Karpas-422 (cell line): ENCODE data around the gene PPP2R1B. TPM values are rescaled to one million over a fixed set of nuclear protein-coding genes. Genes with fewer than 3 reads are reported as not detected.

Source experiments
- DNase-seq: peaks from one replicate; pipeline ENCODE4 v3.0.0-alpha.2; 2015
- H2AFZ ChIP-seq: fragments of 200-600 bp; sonication (generic); 2 replicates; pipeline ENCODE4 v1.6.1; 2014; ENCODE audit warnings: antibody characterized with exemption, low read length, mixed read lengths
- H3K27ac ChIP-seq: fragments of 200-600 bp; sonication (generic); 2 replicates; pipeline ENCODE4 v1.5.1; 2014; ENCODE audit warnings: mild to moderate bottlenecking, low read length, moderate library complexity
- H3K27me3 ChIP-seq: fragments of 200-600 bp; sonication (generic); 2 replicates; pipeline ENCODE4 v1.6.1; 2014; ENCODE audit warnings: low read length, mixed read lengths
- H3K36me3 ChIP-seq: fragments of 200-600 bp; sonication (generic); 2 replicates; pipeline ENCODE4 v1.6.1; 2014; ENCODE audit warnings: low read length, mixed read lengths; ENCODE audit not compliant: insufficient read depth
- H3K4me1 ChIP-seq: fragments of 200-600 bp; sonication (generic); 2 replicates; pipeline ENCODE4 v1.6.1; 2014; ENCODE audit warnings: mild to moderate bottlenecking, low read length, mixed read lengths
- H3K4me2 ChIP-seq: fragments of 200-600 bp; sonication (generic); 2 replicates; pipeline ENCODE4 v1.6.1; 2014; ENCODE audit warnings: low read length, low read depth, mild to moderate bottlenecking; ENCODE audit not compliant: poor library complexity, severe bottlenecking
- H3K4me3 ChIP-seq: fragments of 200-600 bp; sonication (generic); 2 replicates; pipeline ENCODE4 v1.5.1; 2014; ENCODE audit warnings: mild to moderate bottlenecking, antibody characterized with exemption, low read length, mixed read lengths
- H3K79me2 ChIP-seq: fragments of 200-600 bp; sonication (generic); 2 replicates; pipeline ENCODE4 v1.6.1; 2014; ENCODE audit warnings: mild to moderate bottlenecking, low read length, mixed read lengths
- H3K9ac ChIP-seq: fragments of 200-600 bp; sonication (generic); 2 replicates; pipeline ENCODE4 v1.6.0; 2014; ENCODE audit warnings: low read length
- H3K9me2 ChIP-seq: fragments of 200-600 bp; sonication (generic), shearing (Covaris generic); replicated peaks from 2 replicates; pipeline ENCODE4 v1.6.0; 2014; ENCODE audit warnings: mild to moderate bottlenecking, low read length, moderate library complexity; ENCODE audit not compliant: insufficient read depth
- H3K9me3 ChIP-seq: fragments of 300-700, 200-600 bp; sonication (generic); 2 replicates; pipeline ENCODE4 v1.6.1; 2014; ENCODE audit warnings: low read length, mixed read lengths
- H4K20me1 ChIP-seq: fragments of 200-600 bp; sonication (generic); 2 replicates; pipeline ENCODE4 v1.6.1; 2014; ENCODE audit warnings: mild to moderate bottlenecking, antibody characterized with exemption, low read length, low read depth; ENCODE audit not compliant: insufficient read depth
- total RNA-seq: library from RNA; depleted of rRNA; stranded (reverse); fragments of >200 nt; shearing (Covaris generic); gene quantifications from 2 replicates; pipeline ENCODE4 v1.2.3, GENCODE V29; 2014; ENCODE audit warnings: low replicate concordance

Gene PPP2R1B
- total RNA-seq, 1 experiment from 2014 or later, result 211 TPM

DNA sequence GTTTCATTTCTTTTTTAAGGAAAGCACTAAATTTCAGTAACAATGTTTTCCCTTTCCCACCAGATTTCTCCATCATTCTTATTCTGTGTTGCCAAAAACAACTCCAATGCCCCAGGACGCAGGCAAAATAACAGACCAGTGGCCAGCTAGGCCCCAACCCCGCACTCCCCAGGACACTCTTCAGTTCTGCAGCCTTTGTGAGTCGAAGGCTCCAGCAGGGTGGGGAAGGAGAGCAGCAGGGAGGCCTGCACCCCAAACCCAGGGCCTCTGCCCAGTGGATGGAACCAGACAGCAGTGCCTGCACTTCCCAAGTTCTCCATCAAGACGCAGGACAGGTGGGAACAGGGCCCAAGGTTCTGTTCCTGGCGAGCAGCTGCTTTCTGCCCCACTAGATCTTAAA is 34.4 kb downstream of the PPP2R1B start:
- Histone ChIP-seq H3K9me3 (no peaks in the 10 kb centered on the region), H2AFZ (no peak overlapping the region), H3K4me3 (no peak overlapping the region), H3K27me3 (no peaks in the 10 kb centered on the region), H3K4me1 (no peaks in the 10 kb centered on the region), H3K9me2 (no peaks in the 10 kb centered on the region), H3K27ac (no peak overlapping the region), H3K79me2 (no peaks in the 10 kb centered on the region), H3K9ac (no peak overlapping the region), H3K36me3 (peaks cover 12% of the 10 kb centered on the region), H3K4me2 (no peak overlapping the region), H4K20me1 (no peaks in the 10 kb centered on the region)
- DNase-seq, result no peak

DNA sequence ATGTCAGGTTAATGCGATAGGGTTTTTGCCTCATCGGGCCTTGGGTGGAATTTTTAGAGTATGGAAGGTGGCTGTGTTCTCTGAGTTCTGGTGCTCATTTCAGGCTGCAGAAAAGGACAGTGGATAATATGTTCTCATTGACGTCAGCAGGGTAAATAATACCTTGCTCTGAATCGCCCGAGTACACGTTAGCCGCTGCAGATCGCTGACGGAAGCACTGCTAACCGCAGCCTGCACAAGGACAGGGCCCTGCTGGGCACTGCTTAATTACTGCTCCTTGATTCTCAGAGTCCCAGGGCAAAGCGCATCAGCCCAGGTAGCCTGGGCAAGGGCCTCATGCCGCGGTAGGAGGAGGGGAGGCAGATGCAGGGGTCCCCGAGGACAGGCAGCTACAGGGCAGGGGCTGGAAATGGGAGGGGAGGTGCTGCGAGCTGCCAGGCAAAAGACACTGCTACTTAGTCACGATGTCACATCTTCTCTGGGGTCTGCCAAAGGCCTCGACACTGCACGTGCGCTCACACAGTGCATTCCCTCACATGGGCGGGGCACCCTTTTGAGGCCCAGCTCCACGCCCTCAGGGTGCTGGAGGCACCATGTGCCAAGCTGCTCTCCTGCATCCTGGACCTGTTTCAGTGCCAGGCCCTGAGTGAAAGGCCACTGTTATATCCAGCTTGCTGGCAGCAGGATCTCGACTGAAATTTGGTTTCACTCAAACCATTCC is 35.2 kb downstream of the PPP2R1B start:
- Histone ChIP-seq H3K4me2 (no peak overlapping the region), H3K27ac (no peak overlapping the region), H3K36me3 (peaks cover 20% of the 10 kb centered on the region), H3K9ac (no peak overlapping the region), H2AFZ (no peak overlapping the region), H3K4me3 (no peak overlapping the region), H4K20me1 (no peaks in the 10 kb centered on the region), H3K27me3 (no peaks in the 10 kb centered on the region), H3K4me1 (no peaks in the 10 kb centered on the region), H3K79me2 (no peaks in the 10 kb centered on the region), H3K9me3 (no peaks in the 10 kb centered on the region), H3K9me2 (no peaks in the 10 kb centered on the region)
- DNase-seq, result no peak

DNA sequence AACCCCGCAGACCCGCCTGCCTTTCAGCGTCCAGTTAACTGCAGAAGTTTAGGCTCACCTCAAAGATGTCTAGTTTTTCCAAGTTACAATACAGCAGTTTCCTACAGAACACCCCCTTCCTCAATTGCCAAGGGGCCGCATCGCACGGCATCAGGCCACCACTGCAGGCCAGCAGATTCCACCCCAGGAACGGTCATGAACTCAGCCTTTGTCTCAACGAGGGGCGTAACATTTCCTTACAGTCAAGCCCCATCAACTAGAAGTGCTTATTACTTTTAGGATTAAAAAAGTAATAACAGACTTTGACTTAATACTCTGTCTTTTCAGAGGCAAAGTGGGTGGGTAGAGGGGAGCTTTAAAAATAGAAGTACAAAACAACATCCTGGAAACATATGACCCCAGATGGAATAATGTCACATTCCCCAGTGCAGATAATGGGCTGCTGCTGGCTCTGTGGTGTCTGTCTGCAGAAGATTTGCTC is 36.3 kb downstream of the PPP2R1B start:
- no peaks in the 10 kb centered on the region for H3K9me2 ChIP-seq
- H3K9ac ChIP-seq, result no peak overlapping the region
- no peaks in the 10 kb centered on the region for H4K20me1 ChIP-seq
- H3K4me1 ChIP-seq, result no peaks in the 10 kb centered on the region
- no peak overlapping the region for H3K27ac ChIP-seq
- no peaks in the 10 kb centered on the region for H3K9me3 ChIP-seq
- H3K79me2 ChIP-seq, result no peaks in the 10 kb centered on the region
- no peak overlapping the region for H3K4me3 ChIP-seq
- no peak overlapping the region for H2AFZ ChIP-seq
- H3K36me3 ChIP-seq, result peaks cover 32% of the 10 kb centered on the region
- H3K4me2 ChIP-seq, result no peak overlapping the region
- no peak for DNase-seq
- no peaks in the 10 kb centered on the region for H3K27me3 ChIP-seq

DNA sequence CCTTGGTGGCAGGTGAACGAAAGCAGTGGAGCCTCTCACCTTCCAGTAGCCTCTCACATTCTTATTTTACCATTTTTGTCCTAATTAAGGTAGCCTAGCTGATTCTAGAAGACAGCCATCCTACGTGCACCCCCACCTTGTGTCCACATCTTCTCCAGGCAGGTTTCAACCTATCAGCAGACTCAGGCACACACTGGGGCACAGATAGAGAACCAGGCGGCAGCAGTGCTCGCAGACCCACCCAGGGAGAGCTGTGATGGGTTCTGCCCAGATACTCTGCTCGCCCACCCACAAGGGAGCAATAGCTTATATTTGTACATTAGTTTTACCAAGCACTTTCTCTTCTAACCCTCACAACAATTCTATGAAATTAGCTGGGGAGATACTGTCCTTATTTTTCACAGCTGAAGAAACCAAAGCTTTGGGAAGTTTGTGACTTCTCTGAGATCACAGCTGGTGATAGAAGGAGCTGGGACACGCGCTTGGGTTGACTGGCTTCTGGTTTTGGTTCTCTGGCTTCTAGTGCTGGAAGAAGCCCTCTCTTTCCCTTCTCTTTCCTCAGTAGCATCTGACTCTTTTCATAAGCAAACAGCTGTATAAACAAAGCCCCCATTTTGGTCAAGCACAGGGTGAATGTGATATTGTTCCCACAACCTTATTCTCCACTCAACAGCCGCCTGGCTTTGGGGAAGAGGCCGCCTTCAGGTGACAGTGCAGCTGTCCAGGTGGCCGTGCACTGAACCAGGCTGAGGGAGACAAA is 36.9 kb downstream of the PPP2R1B start:
- H3K9me2 ChIP-seq, result no peaks in the 10 kb centered on the region
- no peaks in the 10 kb centered on the region for H4K20me1 ChIP-seq
- H3K4me1 ChIP-seq, result no peaks in the 10 kb centered on the region
- H3K9me3 ChIP-seq, result no peaks in the 10 kb centered on the region
- no peaks in the 10 kb centered on the region for H3K27me3 ChIP-seq
- H2AFZ ChIP-seq, result no peak overlapping the region
- DNase-seq, result no peak
- H3K27ac ChIP-seq, result no peak overlapping the region
- H3K36me3 ChIP-seq, result peaks cover 38% of the 10 kb centered on the region
- H3K4me2 ChIP-seq, result no peak overlapping the region
- no peaks in the 10 kb centered on the region for H3K79me2 ChIP-seq
- H3K4me3 ChIP-seq, result no peak overlapping the region
- no peak overlapping the region for H3K9ac ChIP-seq

DNA sequence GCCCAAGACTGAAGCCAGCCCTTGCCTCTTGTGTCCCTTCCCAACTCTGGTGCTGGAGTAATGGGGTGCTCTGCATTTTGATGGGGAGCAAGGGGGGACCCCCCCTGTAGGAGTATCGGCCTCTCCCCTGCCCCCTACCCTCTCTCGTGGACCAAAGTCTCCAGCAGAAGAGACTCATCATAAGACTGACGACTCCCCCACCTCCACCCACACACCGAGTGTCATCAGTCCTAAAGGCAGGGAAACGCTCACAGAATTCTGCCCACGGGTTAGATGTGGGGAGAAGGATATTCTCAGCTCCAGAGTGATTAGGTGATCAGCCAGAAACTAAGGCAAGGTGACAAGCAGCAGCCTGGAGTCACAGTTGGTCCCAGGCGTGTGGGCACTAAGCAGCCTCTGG is 38.8 kb downstream of the PPP2R1B start:
- Histone ChIP-seq H3K4me2 (no peak overlapping the region), H3K27me3 (no peaks in the 10 kb centered on the region), H2AFZ (no peak overlapping the region), H3K9me2 (no peaks in the 10 kb centered on the region), H3K36me3 (peaks cover 53% of the 10 kb centered on the region), H3K79me2 (no peaks in the 10 kb centered on the region), H3K9me3 (no peaks in the 10 kb centered on the region), H3K4me1 (no peaks in the 10 kb centered on the region), H4K20me1 (no peaks in the 10 kb centered on the region), H3K27ac (no peak overlapping the region), H3K9ac (no peak overlapping the region), H3K4me3 (no peak overlapping the region)
- no peak for DNase-seq

DNA sequence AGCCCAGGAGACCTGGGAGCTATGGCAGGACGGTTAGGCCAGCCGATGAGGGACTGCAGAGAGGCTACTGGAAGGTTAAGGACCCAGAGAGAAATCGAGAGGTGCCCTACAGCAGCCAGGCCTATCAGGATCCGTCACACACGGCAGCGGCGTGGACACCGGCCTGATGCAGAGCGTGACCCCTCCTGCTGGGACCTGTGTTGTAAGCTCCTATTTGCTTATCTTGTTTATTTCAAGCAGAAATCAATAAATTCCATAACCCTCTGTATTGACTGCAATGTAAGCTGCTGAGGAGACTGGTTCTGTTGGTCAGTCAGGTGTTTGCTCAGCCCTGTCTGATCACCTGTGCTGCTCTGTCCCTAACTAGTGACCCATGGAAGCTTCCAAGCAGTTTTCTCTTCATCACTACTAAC is 39.9 kb downstream of the PPP2R1B start:
- H3K4me1 ChIP-seq, result no peaks in the 10 kb centered on the region
- no peaks in the 10 kb centered on the region for H3K27me3 ChIP-seq
- no peak for DNase-seq
- H3K9ac ChIP-seq, result no peak overlapping the region
- no peak overlapping the region for H2AFZ ChIP-seq
- no peaks in the 10 kb centered on the region for H3K79me2 ChIP-seq
- peaks cover 64% of the 10 kb centered on the region for H3K36me3 ChIP-seq
- H3K4me2 ChIP-seq, result no peak overlapping the region
- no peak overlapping the region for H3K4me3 ChIP-seq
- H3K9me2 ChIP-seq, result no peaks in the 10 kb centered on the region
- H3K9me3 ChIP-seq, result no peaks in the 10 kb centered on the region
- H4K20me1 ChIP-seq, result no peaks in the 10 kb centered on the region
- no peak overlapping the region for H3K27ac ChIP-seq

DNA sequence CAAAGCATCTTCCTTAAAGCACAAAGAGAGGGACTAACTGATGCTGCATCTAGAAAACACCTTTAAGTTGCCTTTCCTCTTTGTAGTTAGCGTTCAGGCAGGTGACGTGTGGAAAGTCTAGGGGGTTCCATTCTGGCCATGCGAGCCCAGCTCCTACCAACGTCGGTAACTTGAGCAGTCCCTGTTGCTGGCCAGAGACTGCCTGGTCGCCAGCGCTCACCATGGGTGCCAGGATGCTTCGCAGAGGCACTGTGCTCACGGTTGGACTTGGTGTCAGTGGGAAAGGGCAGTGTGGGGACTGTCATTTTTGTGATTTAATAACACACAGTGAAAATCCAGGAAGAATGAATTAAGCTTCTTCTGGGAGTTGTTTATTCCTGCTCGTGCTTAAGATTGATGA is 40.6 kb downstream of the PPP2R1B start:
- no peak overlapping the region for H3K4me3 ChIP-seq
- no peaks in the 10 kb centered on the region for H3K4me1 ChIP-seq
- H3K9me2 ChIP-seq, result no peaks in the 10 kb centered on the region
- DNase-seq, result no peak
- H3K36me3 ChIP-seq, result peaks cover 71% of the 10 kb centered on the region
- H3K27ac ChIP-seq, result no peak overlapping the region
- no peaks in the 10 kb centered on the region for H3K27me3 ChIP-seq
- H4K20me1 ChIP-seq, result no peaks in the 10 kb centered on the region
- H3K4me2 ChIP-seq, result no peak overlapping the region
- H2AFZ ChIP-seq, result no peak overlapping the region
- H3K9me3 ChIP-seq, result no peaks in the 10 kb centered on the region
- no peak overlapping the region for H3K9ac ChIP-seq
- no peaks in the 10 kb centered on the region for H3K79me2 ChIP-seq

DNA sequence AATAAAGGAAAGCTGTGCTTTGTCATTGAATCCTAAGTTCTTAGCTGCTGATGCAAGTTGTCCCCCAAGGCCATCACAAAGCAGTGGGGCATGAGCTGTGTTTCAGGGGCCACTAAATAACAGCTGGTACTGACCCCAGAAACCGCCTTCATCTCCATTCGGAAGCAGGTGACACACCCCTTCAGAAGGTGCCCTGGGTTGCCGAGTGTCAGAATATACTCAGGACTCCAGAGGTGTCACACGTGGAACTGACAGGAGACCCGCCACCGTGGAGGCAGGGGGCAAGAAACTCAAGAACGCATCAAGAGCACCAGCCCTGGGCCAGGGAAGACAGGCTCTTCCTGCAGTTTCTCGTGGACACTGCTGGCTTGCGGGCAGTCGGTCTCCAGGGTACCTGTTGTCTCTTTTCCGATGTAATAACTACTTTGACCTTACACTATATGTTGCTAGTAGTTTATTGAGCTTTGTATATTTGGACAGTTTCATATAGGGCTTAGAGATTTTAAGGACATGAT is 41.5 kb downstream of the PPP2R1B start:
- Histone ChIP-seq H3K79me2 (no peaks in the 10 kb centered on the region), H3K36me3 (peaks cover 81% of the 10 kb centered on the region), H3K27me3 (no peaks in the 10 kb centered on the region), H3K27ac (no peak overlapping the region), H3K4me2 (no peak overlapping the region), H4K20me1 (no peaks in the 10 kb centered on the region), H3K4me3 (no peak overlapping the region), H3K9me3 (no peaks in the 10 kb centered on the region), H3K9me2 (no peaks in the 10 kb centered on the region), H3K4me1 (no peaks in the 10 kb centered on the region), H2AFZ (no peak overlapping the region), H3K9ac (no peak overlapping the region)
- no peak for DNase-seq
